Nephron (organoid): ENCODE measurements around the gene IDH2.

Experiments used
- H3K27ac Mint-ChIP-seq, 3 experiments: 2 replicates each; pipeline ENCODE4 v1.8.0; 2020; ENCODE audit warnings: mixed read lengths in 3 of 3, mild to moderate bottlenecking in 2 of 3, moderate library complexity in 1 of 3
- H3K27me3 Mint-ChIP-seq: 2 replicates; pipeline ENCODE4 v1.8.0; 2021; ENCODE audit warnings: low read depth, mild to moderate bottlenecking, moderate library complexity, mixed read lengths
- H3K36me3 Mint-ChIP-seq: 2 replicates; pipeline ENCODE4 v1.8.0; 2020; ENCODE audit warnings: low read depth, mixed read lengths
- H3K4me1 Mint-ChIP-seq: 2 replicates; pipeline ENCODE4 v1.8.0; 2020; ENCODE audit warnings: mixed read lengths
- H3K4me3 Mint-ChIP-seq, 3 experiments: 2 replicates each; pipeline ENCODE4 v1.8.0; 2020; ENCODE audit warnings: mild to moderate bottlenecking in 3 of 3, mixed read lengths in 3 of 3, moderate library complexity in 2 of 3
- H3K9me3 Mint-ChIP-seq: 2 replicates; pipeline ENCODE4 v1.8.0; 2020; ENCODE audit warnings: mixed read lengths
- TF ChIP-seq, protein P1 (sequence below), 3 experiments: fragments of 200-600 bp; sonication (generic); IDR thresholded peaks; one replicate each; pipeline ENCODE4 v1.5.0; 2021; ENCODE audit warnings: antibody characterized with exemption in 3 of 3; ENCODE audit not compliant: unreplicated experiment in 3 of 3

The IDH2 gene

GRCh38 chr15:90060797-90061196 is 41.5 kb downstream of the IDH2 start:
- no peaks in the 10 kb centered on the region for H3K36me3 Mint-ChIP-seq
- H3K27me3 Mint-ChIP-seq = peaks cover 3% of the 10 kb centered on the region
- no peak overlapping the region for H3K4me3 Mint-ChIP-seq
- peaks cover 35% of the 10 kb centered on the region for H3K4me1 Mint-ChIP-seq
- no peak overlapping the region for H3K27ac Mint-ChIP-seq
- H3K9me3 Mint-ChIP-seq = no peaks in the 10 kb centered on the region
- TF ChIP-seq, protein P1, sequence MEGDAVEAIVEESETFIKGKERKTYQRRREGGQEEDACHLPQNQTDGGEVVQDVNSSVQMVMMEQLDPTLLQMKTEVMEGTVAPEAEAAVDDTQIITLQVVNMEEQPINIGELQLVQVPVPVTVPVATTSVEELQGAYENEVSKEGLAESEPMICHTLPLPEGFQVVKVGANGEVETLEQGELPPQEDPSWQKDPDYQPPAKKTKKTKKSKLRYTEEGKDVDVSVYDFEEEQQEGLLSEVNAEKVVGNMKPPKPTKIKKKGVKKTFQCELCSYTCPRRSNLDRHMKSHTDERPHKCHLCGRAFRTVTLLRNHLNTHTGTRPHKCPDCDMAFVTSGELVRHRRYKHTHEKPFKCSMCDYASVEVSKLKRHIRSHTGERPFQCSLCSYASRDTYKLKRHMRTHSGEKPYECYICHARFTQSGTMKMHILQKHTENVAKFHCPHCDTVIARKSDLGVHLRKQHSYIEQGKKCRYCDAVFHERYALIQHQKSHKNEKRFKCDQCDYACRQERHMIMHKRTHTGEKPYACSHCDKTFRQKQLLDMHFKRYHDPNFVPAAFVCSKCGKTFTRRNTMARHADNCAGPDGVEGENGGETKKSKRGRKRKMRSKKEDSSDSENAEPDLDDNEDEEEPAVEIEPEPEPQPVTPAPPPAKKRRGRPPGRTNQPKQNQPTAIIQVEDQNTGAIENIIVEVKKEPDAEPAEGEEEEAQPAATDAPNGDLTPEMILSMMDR (IDR thresholded peaks at IDR 0.05; ENCODE audit: unreplicated experiment in 3 of 3) = no peak

DNA sequence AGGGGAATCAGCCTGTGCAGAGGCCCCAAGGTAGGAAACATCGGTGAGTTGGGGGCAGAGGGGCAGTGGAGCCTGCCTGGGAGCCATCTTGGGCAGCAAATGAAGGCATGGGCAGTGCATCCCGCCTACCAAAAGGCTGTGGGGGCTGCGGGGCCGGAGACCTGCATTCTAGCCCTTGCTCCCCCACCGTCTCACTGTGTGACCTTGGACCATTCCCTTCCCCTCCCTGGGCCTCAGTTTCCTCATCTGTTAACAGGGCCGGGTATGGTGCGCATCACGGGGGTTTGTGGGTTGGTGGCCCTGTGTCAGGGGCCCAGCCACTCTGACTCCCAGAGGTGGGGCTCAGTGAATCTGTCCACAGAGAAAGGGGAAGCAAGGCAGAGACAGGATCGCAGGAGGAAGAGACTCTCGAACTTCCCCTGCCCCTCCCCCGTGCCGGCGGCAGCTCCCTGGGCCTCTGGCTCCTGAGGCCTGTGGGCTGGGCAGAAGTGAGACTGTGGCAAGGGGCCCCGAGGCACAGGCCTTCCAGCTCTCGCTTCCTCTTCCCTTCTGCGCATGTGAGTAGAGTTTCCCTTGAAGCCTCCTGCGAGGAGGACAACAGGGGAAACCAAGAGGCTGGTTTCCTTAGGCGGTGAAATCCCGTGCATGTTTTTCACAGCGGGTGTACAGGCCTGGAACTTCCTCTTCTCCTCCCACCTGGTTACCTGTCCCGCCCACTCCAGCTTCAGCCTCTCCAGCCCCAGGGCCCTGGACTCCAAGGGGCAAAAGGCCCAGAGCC is 42.9 kb downstream of the IDH2 start:
- Mint-ChIP-seq H3K9me3 (no peaks in the 10 kb centered on the region), H3K4me1 (peaks cover 41% of the 10 kb centered on the region), H3K4me3 (no peak overlapping the region), H3K36me3 (peaks cover 4% of the 10 kb centered on the region), H3K27ac (peak overlapping the region in 2 of 3 experiments; percentile 66 to 70), H3K27me3 (peaks cover 3% of the 10 kb centered on the region)
- TF ChIP-seq, protein P1 (IDR thresholded peaks at IDR 0.05; ENCODE audit: unreplicated experiment in 3 of 3) = no peak

DNA sequence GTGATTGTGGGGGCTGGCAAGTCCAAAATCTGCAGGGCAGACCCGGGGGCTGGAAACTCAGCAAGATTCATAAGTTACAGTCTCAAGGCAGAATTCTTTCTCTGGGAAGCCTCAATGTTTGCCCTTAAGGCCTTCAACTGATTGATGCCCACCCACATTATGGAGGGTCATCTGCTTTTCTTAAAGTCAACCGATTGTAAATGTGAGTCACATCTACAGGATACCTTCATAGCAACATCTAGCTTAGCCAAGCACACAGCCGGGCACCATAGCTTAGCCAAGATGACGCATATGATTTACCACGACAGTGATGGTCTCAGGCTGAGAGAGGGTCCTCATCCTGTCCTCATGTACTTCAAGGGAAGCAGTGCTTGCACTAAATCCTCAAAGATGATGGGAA is 43.5 kb downstream of the IDH2 start:
- H3K4me1 Mint-ChIP-seq = peaks cover 41% of the 10 kb centered on the region
- H3K4me3 Mint-ChIP-seq = no peak overlapping the region
- peaks cover 3% of the 10 kb centered on the region for H3K27me3 Mint-ChIP-seq
- peak overlapping the region in 2 of 3 experiments; percentile 66 to 70 for H3K27ac Mint-ChIP-seq
- H3K9me3 Mint-ChIP-seq = no peaks in the 10 kb centered on the region
- TF ChIP-seq, protein P1 (IDR thresholded peaks at IDR 0.05; ENCODE audit: unreplicated experiment in 3 of 3) = no peak
- H3K36me3 Mint-ChIP-seq = peaks cover 4% of the 10 kb centered on the region

- TF ChIP-seq, protein P1 (IDR thresholded peaks at IDR 0.05; ENCODE audit: unreplicated experiment in 3 of 3) = no peak
- Mint-ChIP-seq H3K27me3 (peaks cover 1% of the 10 kb centered on the region), H3K4me1 (peaks cover 36% of the 10 kb centered on the region), H3K9me3 (no peaks in the 10 kb centered on the region), H3K36me3 (peaks cover 4% of the 10 kb centered on the region), H3K4me3 (no peak overlapping the region), H3K27ac (peak overlapping the region in 1 of 3 experiments; percentile 66)
Observed at GRCh38 chr15:90058308-90058707, 44.0 kb downstream of the IDH2 start.

DNA sequence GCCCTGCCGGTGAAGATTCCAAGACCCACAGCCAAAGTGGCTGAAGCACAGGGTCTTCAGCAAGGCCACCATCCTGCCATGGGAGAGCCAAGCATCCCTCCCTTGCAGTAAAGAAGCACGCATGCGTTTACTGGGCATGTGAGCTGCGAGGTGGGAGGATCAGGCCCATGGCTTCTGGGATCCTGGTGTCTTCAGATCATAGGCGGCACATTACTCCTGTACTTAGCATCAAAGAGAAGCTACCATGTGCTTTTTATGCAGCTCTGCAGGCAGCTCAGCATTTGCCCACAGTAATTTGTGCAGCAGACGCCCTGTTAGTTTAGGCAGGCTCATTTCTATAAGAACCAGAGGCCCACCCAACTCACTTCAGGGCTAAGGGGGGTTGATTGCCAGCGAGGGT is 45.7 kb downstream of the IDH2 start:
- Mint-ChIP-seq H3K36me3 (peaks cover 4% of the 10 kb centered on the region), H3K9me3 (no peaks in the 10 kb centered on the region), H3K27me3 (no peaks in the 10 kb centered on the region), H3K27ac (no peak overlapping the region), H3K4me1 (peaks cover 29% of the 10 kb centered on the region), H3K4me3 (no peak overlapping the region)
- TF ChIP-seq, protein P1 (IDR thresholded peaks at IDR 0.05; ENCODE audit: unreplicated experiment in 3 of 3) = no peak

- Mint-ChIP-seq H3K27me3 (no peaks in the 10 kb centered on the region), H3K27ac (peak overlapping the region; percentile 5 to 88 (median 78)), H3K9me3 (no peaks in the 10 kb centered on the region), H3K4me1 (peaks cover 31% of the 10 kb centered on the region), H3K4me3 (no peak overlapping the region), H3K36me3 (peaks cover 4% of the 10 kb centered on the region)
- TF ChIP-seq, protein P1 (IDR thresholded peaks at IDR 0.05; ENCODE audit: unreplicated experiment in 3 of 3) = no peak
Observed at GRCh38 chr15:90055182-90055581, 47.1 kb downstream of the IDH2 start.
